Suprapubic skin (tissue), 4 donors: ENCODE data around the gene TFB2M. TPM values are rescaled to one million over a fixed set of nuclear protein-coding genes. Genes with fewer than 3 reads are reported as not detected.

Experiments
- DNase-seq, 2 donors: peaks; one replicate each; pipeline ENCODE4 v3.0.0-alpha.2; 2019; ENCODE audit warnings: low spot score in 2 of 2
- H3K27ac ChIP-seq: fragments of 200-600 bp; sonication (generic); one replicate; pipeline ENCODE4 v1.5.1; 2019
- H3K27me3 ChIP-seq: fragments of 200-600 bp; sonication (generic); one replicate; pipeline ENCODE4 v1.5.1; 2019
- H3K36me3 ChIP-seq: fragments of 200-600 bp; sonication (generic); one replicate; pipeline ENCODE4 v1.5.1; 2019
- H3K4me1 ChIP-seq: fragments of 200-600 bp; sonication (generic); one replicate; pipeline ENCODE4 v1.5.1; 2019
- H3K4me3 ChIP-seq: fragments of 200-600 bp; sonication (generic); one replicate; pipeline ENCODE4 v1.5.1; 2019; ENCODE audit warnings: mild to moderate bottlenecking
- H3K9me3 ChIP-seq: fragments of 200-600 bp; sonication (generic); one replicate; pipeline ENCODE4 v1.5.1; 2019
- EP300 ChIP-seq: sonication (generic); formaldehyde crosslinking; IDR thresholded peaks from one replicate; pipeline ENCODE4 v1.6.1; 2017; ENCODE audit warnings: antibody characterized with exemption
- POLR2A ChIP-seq, 2 donors: fragments of 450-650 bp; IDR thresholded peaks; one replicate each; pipeline ENCODE4 v1.6.1; 2017; ENCODE audit warnings: antibody characterized with exemption in 2 of 2, mild to moderate bottlenecking in 2 of 2, moderate library complexity in 2 of 2
- POLR2AphosphoS5 ChIP-seq, 3 donors: sonication (generic); formaldehyde crosslinking; IDR thresholded peaks; one replicate each; pipeline ENCODE4 v1.6.1; 2017; ENCODE audit warnings: antibody characterized with exemption in 3 of 3
- WGBS: methylation state at CpG from one replicate; pipeline ENCODE4 v1.1.5; 2018; 5-methylcytosine and 5-hydroxymethylcytosine counted together
- total RNA-seq, 4 donors: library from RNA; depleted of rRNA; stranded (reverse); fragments of >200 nt; gene quantifications; one replicate each; pipeline ENCODE4 v1.1.0, GENCODE V29; 2016
- TF ChIP-seq, protein P1 (sequence below), 2 donors: fragments of 200-600 bp in 1 of 2; fragments of 450-650 bp in 1 of 2; sonication (generic) in 1 of 2; IDR thresholded peaks; one replicate each; pipeline ENCODE4 v1.5.1; 2016 to 2019; ENCODE audit warnings: antibody characterized with exemption in 2 of 2, mild to moderate bottlenecking in 1 of 2, moderate library complexity in 1 of 2

Gene TFB2M
- total RNA-seq, 4 donors from 2014 or later = 9.9 to 15.0 (median 12.1) TPM

- TF ChIP-seq EP300 (no peak), POLR2A (IDR thresholded peaks at IDR 0.05) (no peak), POLR2AphosphoS5 (IDR thresholded peaks at IDR 0.05) (no peak)
- TF ChIP-seq, protein P1, sequence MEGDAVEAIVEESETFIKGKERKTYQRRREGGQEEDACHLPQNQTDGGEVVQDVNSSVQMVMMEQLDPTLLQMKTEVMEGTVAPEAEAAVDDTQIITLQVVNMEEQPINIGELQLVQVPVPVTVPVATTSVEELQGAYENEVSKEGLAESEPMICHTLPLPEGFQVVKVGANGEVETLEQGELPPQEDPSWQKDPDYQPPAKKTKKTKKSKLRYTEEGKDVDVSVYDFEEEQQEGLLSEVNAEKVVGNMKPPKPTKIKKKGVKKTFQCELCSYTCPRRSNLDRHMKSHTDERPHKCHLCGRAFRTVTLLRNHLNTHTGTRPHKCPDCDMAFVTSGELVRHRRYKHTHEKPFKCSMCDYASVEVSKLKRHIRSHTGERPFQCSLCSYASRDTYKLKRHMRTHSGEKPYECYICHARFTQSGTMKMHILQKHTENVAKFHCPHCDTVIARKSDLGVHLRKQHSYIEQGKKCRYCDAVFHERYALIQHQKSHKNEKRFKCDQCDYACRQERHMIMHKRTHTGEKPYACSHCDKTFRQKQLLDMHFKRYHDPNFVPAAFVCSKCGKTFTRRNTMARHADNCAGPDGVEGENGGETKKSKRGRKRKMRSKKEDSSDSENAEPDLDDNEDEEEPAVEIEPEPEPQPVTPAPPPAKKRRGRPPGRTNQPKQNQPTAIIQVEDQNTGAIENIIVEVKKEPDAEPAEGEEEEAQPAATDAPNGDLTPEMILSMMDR (IDR thresholded peaks at IDR 0.05) = no peak
Observed at GRCh38 chr1:246513041-246513440, 53.0 kb downstream of the TFB2M start.

DNA sequence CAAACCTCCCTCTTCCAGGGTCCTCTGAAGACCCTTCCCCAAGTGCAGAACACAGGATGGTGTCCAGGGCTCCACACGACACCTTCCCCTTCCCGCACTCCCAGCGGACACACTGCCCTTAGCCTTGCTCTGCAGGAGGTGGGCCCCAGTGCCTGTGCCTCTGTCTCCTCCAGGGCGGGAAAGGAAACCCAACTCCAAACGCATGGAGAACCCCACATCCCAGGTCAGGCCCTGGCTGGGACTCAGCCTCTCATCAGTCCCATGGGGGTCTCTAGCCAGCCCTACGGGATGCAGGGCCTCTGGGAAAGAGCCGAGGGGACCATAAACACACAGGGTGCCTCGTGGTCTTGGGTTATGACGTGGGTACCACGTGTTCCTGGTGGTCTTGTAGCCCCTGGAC lies 53.4 kb downstream of the TFB2M start:
- Histone ChIP-seq H3K36me3 (no peaks in the 10 kb centered on the region), H3K4me3 (no peak overlapping the region), H3K27me3 (no peaks in the 10 kb centered on the region), H3K27ac (no peak overlapping the region), H3K9me3 (peaks cover 28% of the 10 kb centered on the region), H3K4me1 (peaks cover 1% of the 10 kb centered on the region)
- TF ChIP-seq, protein P1 (IDR thresholded peaks at IDR 0.05) = no peak
- TF ChIP-seq EP300 (no peak), POLR2A (IDR thresholded peaks at IDR 0.05) (no peak), POLR2AphosphoS5 (IDR thresholded peaks at IDR 0.05) (no peak)
- DNase-seq = peak in 1 of 2 donors; percentile 63
- WGBS = 78% methylated on average over 4 of the region's 10 CpGs

More at GRCh38 chr1:246513041-246513440, 53.0 kb downstream of the TFB2M start:
- Histone ChIP-seq H3K9me3 (peaks cover 28% of the 10 kb centered on the region), H3K27ac (no peak overlapping the region), H3K27me3 (no peaks in the 10 kb centered on the region), H3K4me3 (no peak overlapping the region), H3K36me3 (no peaks in the 10 kb centered on the region), H3K4me1 (no peaks in the 10 kb centered on the region)
- 94% methylated on average over 5 of the region's 5 CpGs for WGBS
- peak in 1 of 2 donors; percentile 57 for DNase-seq

GRCh38 chr1:246512230-246512629 lies 53.8 kb downstream of the TFB2M start:
- no peaks in the 10 kb centered on the region for H3K36me3 ChIP-seq
- no peaks in the 10 kb centered on the region for H3K27me3 ChIP-seq
- WGBS = no CpG with 5 or more reads among the region's 7 CpGs
- peaks cover 5% of the 10 kb centered on the region for H3K4me1 ChIP-seq
- TF ChIP-seq POLR2AphosphoS5 (IDR thresholded peaks at IDR 0.05) (no peak), POLR2A (IDR thresholded peaks at IDR 0.05) (no peak), EP300 (no peak)
- TF ChIP-seq, protein P1 (IDR thresholded peaks at IDR 0.05) = no peak
- no peak overlapping the region for H3K27ac ChIP-seq
- H3K4me3 ChIP-seq = no peak overlapping the region
- no peak for DNase-seq
- H3K9me3 ChIP-seq = peaks cover 27% of the 10 kb centered on the region

DNA sequence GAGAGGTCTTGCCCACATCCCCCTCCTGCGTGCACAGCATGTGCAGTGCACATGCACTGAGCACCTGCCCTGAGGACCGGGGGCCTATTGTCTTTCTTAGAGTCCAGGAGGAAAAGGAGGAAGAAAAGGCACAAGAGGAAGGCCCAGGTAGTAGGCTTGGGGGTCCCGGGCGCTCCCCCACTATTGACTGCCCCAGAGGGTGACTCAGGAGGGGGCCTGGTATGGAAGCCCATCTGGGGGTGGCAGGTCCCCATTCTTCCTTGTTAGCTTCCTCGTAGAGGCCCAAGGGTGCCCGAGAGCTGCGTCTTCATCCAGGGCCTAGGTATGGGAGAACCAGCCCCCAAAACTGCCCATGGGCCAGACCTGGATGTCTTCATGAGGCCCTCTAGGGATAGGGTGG lies 54.9 kb downstream of the TFB2M start:
- Histone ChIP-seq H3K27ac (no peak overlapping the region), H3K4me3 (no peak overlapping the region), H3K36me3 (no peaks in the 10 kb centered on the region), H3K9me3 (peaks cover 20% of the 10 kb centered on the region), H3K4me1 (peaks cover 10% of the 10 kb centered on the region), H3K27me3 (no peaks in the 10 kb centered on the region)
- TF ChIP-seq POLR2AphosphoS5 (IDR thresholded peaks at IDR 0.05) = no peak
- TF ChIP-seq, protein P1 (IDR thresholded peaks at IDR 0.05) = no peak
- 97% methylated on average over 4 of the region's 7 CpGs for WGBS
- DNase-seq = no peak

- no peaks in the 10 kb centered on the region for H3K27me3 ChIP-seq
Observed at GRCh38 chr1:246510147-246511030, 55.7 kb downstream of the TFB2M start.

More at GRCh38 chr1:246510147-246511030, 55.7 kb downstream of the TFB2M start:
- Histone ChIP-seq H3K27ac (no peak overlapping the region), H3K36me3 (no peaks in the 10 kb centered on the region), H3K4me1 (peaks cover 17% of the 10 kb centered on the region), H3K4me3 (no peak overlapping the region), H3K9me3 (peaks cover 12% of the 10 kb centered on the region)
- no peak for TF ChIP-seq EP300
- no peak for TF ChIP-seq POLR2AphosphoS5 (IDR thresholded peaks at IDR 0.05)
- no peak for TF ChIP-seq POLR2A (IDR thresholded peaks at IDR 0.05)
- TF ChIP-seq, protein P1 (IDR thresholded peaks at IDR 0.05) = no peak
- 80% methylated on average over 1 of the region's 13 CpGs for WGBS
- DNase-seq = no peak
